Mesenchymal stem cell (in vitro differentiated cells and primary cell): Measurements from ENCODE around the gene POU6F2.

Experiments
- DNase-seq: peaks from one replicate; pipeline ENCODE4 v3.0.0-alpha.2; 2013
- H2AFZ ChIP-seq: one replicate; pipeline ENCODE4 v1.6.1; 2013; ENCODE audit warnings: low read depth, mild to moderate bottlenecking, control low read depth, inconsistent platforms, low read length, moderate library complexity
- H2AK5ac ChIP-seq: 2 replicates; pipeline ENCODE4 v1.6.1; 2013; ENCODE audit warnings: low read length, moderate library complexity, mild to moderate bottlenecking, inconsistent platforms; ENCODE audit not compliant: severe bottlenecking
- H2BK120ac ChIP-seq: one replicate; pipeline ENCODE4 v1.6.1; 2013; ENCODE audit warnings: low read depth, mild to moderate bottlenecking, inconsistent platforms, low read length, moderate library complexity
- H2BK12ac ChIP-seq, 2 experiments: one replicate each; pipeline ENCODE4 v1.6.1; 2013; ENCODE audit warnings: inconsistent platforms in 2 of 2, low read length in 2 of 2, mild to moderate bottlenecking in 2 of 2, moderate library complexity in 2 of 2, control low read depth in 1 of 2
- H2BK15ac ChIP-seq: one replicate; pipeline ENCODE4 v1.6.1; 2013; ENCODE audit warnings: mild to moderate bottlenecking, low read depth, inconsistent platforms; ENCODE audit not compliant: poor library complexity, severe bottlenecking
- H2BK5ac ChIP-seq: 2 replicates; pipeline ENCODE4 v1.6.1; 2013; ENCODE audit warnings: low read depth, mild to moderate bottlenecking, low read length, control low read depth, inconsistent platforms; ENCODE audit not compliant: poor library complexity, severe bottlenecking
- H3K14ac ChIP-seq, 2 experiments: one replicate each; pipeline ENCODE4 v1.6.1; 2013; ENCODE audit warnings: inconsistent platforms in 2 of 2, low read length in 2 of 2, control low read depth in 1 of 2, mild to moderate bottlenecking in 1 of 2, moderate library complexity in 1 of 2
- H3K18ac ChIP-seq, 2 experiments: one replicate each; pipeline ENCODE4 v1.6.1; 2013; ENCODE audit warnings: inconsistent platforms in 2 of 2, low read length in 2 of 2, control low read depth in 1 of 2, low read depth in 1 of 2, mild to moderate bottlenecking in 1 of 2
- H3K23ac ChIP-seq, 2 experiments: one replicate each; pipeline ENCODE4 v1.6.1; 2013; ENCODE audit warnings: inconsistent platforms in 2 of 2, low read length in 2 of 2, mild to moderate bottlenecking in 2 of 2, moderate library complexity in 2 of 2, control low read depth in 1 of 2
- H3K27ac ChIP-seq: 2 replicates; pipeline ENCODE4 v1.5.1; 2013; ENCODE audit warnings: mild to moderate bottlenecking, moderate library complexity, low read length, control low read depth, inconsistent platforms; ENCODE audit not compliant: poor library complexity, severe bottlenecking
- H3K27me3 ChIP-seq, 2 experiments: 2 replicates each; pipeline versions ENCODE4 v1.6.1 to v1.7.0; 2013; ENCODE audit warnings: low read length in 2 of 2, mild to moderate bottlenecking in 2 of 2, moderate library complexity in 2 of 2, control low read depth in 1 of 2, inconsistent platforms in 1 of 2; ENCODE audit not compliant: control insufficient read depth in 1 of 2, insufficient read depth in 1 of 2
- H3K36me3 ChIP-seq, 2 experiments: 2 replicates each; pipeline versions ENCODE4 v1.6.1 to v1.7.0; 2013; ENCODE audit warnings: low read length in 2 of 2, control low read depth in 1 of 2, inconsistent platforms in 1 of 2, low read depth in 1 of 2, mild to moderate bottlenecking in 1 of 2; ENCODE audit not compliant: insufficient read depth in 2 of 2, control insufficient read depth in 1 of 2
- H3K4ac ChIP-seq, 2 experiments: one replicate each; pipeline ENCODE4 v1.6.1; 2013; ENCODE audit warnings: inconsistent platforms in 2 of 2, low read length in 2 of 2, mild to moderate bottlenecking in 2 of 2, moderate library complexity in 2 of 2, control low read depth in 1 of 2, low read depth in 1 of 2
- H3K4me1 ChIP-seq: 2 replicates; pipeline ENCODE4 v1.6.1; 2013; ENCODE audit warnings: low read depth, low read length, control low read depth; ENCODE audit not compliant: control insufficient read depth, insufficient read depth
- H3K4me2 ChIP-seq: 2 replicates; pipeline ENCODE4 v1.6.1; 2013; ENCODE audit warnings: low read length, mild to moderate bottlenecking, inconsistent platforms; ENCODE audit not compliant: poor library complexity, severe bottlenecking
- H3K4me3 ChIP-seq, 2 experiments: 2 replicates each; pipeline versions ENCODE4 v1.5.1 to v1.7.0; 2013; ENCODE audit warnings: low read length in 2 of 2, mild to moderate bottlenecking in 2 of 2, control low read depth in 1 of 2, low read depth in 1 of 2; ENCODE audit not compliant: insufficient read depth in 1 of 2
- H3K79me1 ChIP-seq: replicated peaks from 2 replicates; pipeline ENCODE4 v1.6.1; 2013; ENCODE audit warnings: mild to moderate bottlenecking, control low read depth, low read length, inconsistent platforms; ENCODE audit not compliant: poor library complexity, severe bottlenecking
- H3K9ac ChIP-seq: 2 replicates; pipeline ENCODE4 v1.7.0; 2013; ENCODE audit warnings: mild to moderate bottlenecking, low read length, moderate library complexity
- H3K9me3 ChIP-seq: 2 replicates; pipeline ENCODE4 v1.7.0; 2013; ENCODE audit warnings: mild to moderate bottlenecking, low read length; ENCODE audit not compliant: control insufficient read depth
- H4K8ac ChIP-seq: one replicate; pipeline ENCODE4 v1.6.1; 2013; ENCODE audit warnings: inconsistent platforms, mild to moderate bottlenecking, low read length, moderate library complexity
- H4K91ac ChIP-seq: one replicate; pipeline ENCODE4 v1.6.1; 2013; ENCODE audit warnings: mild to moderate bottlenecking, low read length, inconsistent platforms
- WGBS: methylation state at CpG from one replicate; pipeline ENCODE4 v1.1.7; 2013; ENCODE audit warnings: mixed read lengths; 5-methylcytosine and 5-hydroxymethylcytosine counted together

POU6F2 gene

GRCh38 chr7:39051707-39052106 lies 74.0 kb downstream of the POU6F2 start:
- H3K23ac ChIP-seq, result no peak overlapping the region
- no peak overlapping the region for H3K27ac ChIP-seq
- no peak overlapping the region for H2AK5ac ChIP-seq
- H2AFZ ChIP-seq, result no peak overlapping the region
- no peaks in the 10 kb centered on the region for H3K27me3 ChIP-seq
- 90% methylated on average over 4 of the region's 4 CpGs for WGBS
- no peak overlapping the region for H2BK15ac ChIP-seq
- H3K4me1 ChIP-seq, result no peaks in the 10 kb centered on the region
- no peak overlapping the region for H4K8ac ChIP-seq
- no peak for DNase-seq
- H2BK120ac ChIP-seq, result no peak overlapping the region
- no peaks in the 10 kb centered on the region for H3K79me1 ChIP-seq
- H3K4ac ChIP-seq, result no peak overlapping the region
- no peak overlapping the region for H2BK5ac ChIP-seq
- no peak overlapping the region for H3K18ac ChIP-seq
- peaks cover 2% of the 10 kb centered on the region for H3K9me3 ChIP-seq
- H3K36me3 ChIP-seq, result no peaks in the 10 kb centered on the region
- H3K4me3 ChIP-seq, result no peak overlapping the region
- no peak overlapping the region for H3K9ac ChIP-seq
- no peak overlapping the region for H3K4me2 ChIP-seq
- no peak overlapping the region for H3K14ac ChIP-seq
- no peak overlapping the region for H4K91ac ChIP-seq
- no peak overlapping the region for H2BK12ac ChIP-seq

- Histone ChIP-seq H3K9me3 (peaks cover 5% of the 10 kb centered on the region), H3K9ac (no peak overlapping the region), H3K4me3 (no peak overlapping the region), H3K18ac (no peak overlapping the region), H3K27ac (no peak overlapping the region), H2BK120ac (no peak overlapping the region), H3K4me1 (no peaks in the 10 kb centered on the region), H4K91ac (no peak overlapping the region), H3K36me3 (no peaks in the 10 kb centered on the region), H3K14ac (no peak overlapping the region), H2BK15ac (no peak overlapping the region), H2AFZ (no peak overlapping the region), H2AK5ac (no peak overlapping the region), H2BK12ac (no peak overlapping the region), H3K4ac (no peak overlapping the region), H4K8ac (no peak overlapping the region), H3K4me2 (no peak overlapping the region), H3K23ac (no peak overlapping the region), H2BK5ac (no peak overlapping the region), H3K79me1 (no peaks in the 10 kb centered on the region), H3K27me3 (no peaks in the 10 kb centered on the region)
- WGBS, result 88% methylated on average over 3 of the region's 4 CpGs
- DNase-seq, result no peak
Measured at GRCh38 chr7:39054731-39055130, 77.0 kb downstream of the POU6F2 start.

GRCh38 chr7:39056153-39056552 lies 78.4 kb downstream of the POU6F2 start:
- no peak overlapping the region for H3K14ac ChIP-seq
- no peaks in the 10 kb centered on the region for H3K27me3 ChIP-seq
- H2BK15ac ChIP-seq, result no peak overlapping the region
- H3K4me3 ChIP-seq, result no peak overlapping the region
- no peak overlapping the region for H3K4me2 ChIP-seq
- no peak overlapping the region for H4K91ac ChIP-seq
- no peak overlapping the region for H2BK5ac ChIP-seq
- WGBS, result no CpG with 5 or more reads among the region's 1 CpG
- H3K23ac ChIP-seq, result no peak overlapping the region
- peaks cover 5% of the 10 kb centered on the region for H3K9me3 ChIP-seq
- no peak overlapping the region for H3K4ac ChIP-seq
- H3K79me1 ChIP-seq, result no peaks in the 10 kb centered on the region
- H3K18ac ChIP-seq, result no peak overlapping the region
- no peaks in the 10 kb centered on the region for H3K36me3 ChIP-seq
- H2BK12ac ChIP-seq, result no peak overlapping the region
- H2AFZ ChIP-seq, result no peak overlapping the region
- H2BK120ac ChIP-seq, result no peak overlapping the region
- no peak overlapping the region for H4K8ac ChIP-seq
- no peak for DNase-seq
- H3K27ac ChIP-seq, result no peak overlapping the region
- H3K9ac ChIP-seq, result no peak overlapping the region
- H3K4me1 ChIP-seq, result no peaks in the 10 kb centered on the region
- H2AK5ac ChIP-seq, result no peak overlapping the region

GRCh38 chr7:39062811-39063210 lies 85.1 kb downstream of the POU6F2 start:
- Histone ChIP-seq H3K27me3 (no peaks in the 10 kb centered on the region), H3K4me3 (no peak overlapping the region), H4K8ac (no peak overlapping the region), H3K4me1 (peaks cover 4% of the 10 kb centered on the region), H2BK5ac (no peak overlapping the region), H3K4ac (no peak overlapping the region), H2BK15ac (no peak overlapping the region), H3K27ac (peak overlapping the region; percentile 81), H2AK5ac (peak overlapping the region; percentile 76), H3K79me1 (no peaks in the 10 kb centered on the region), H2AFZ (no peak overlapping the region), H3K23ac (no peak overlapping the region), H3K9ac (no peak overlapping the region), H2BK120ac (no peak overlapping the region), H3K14ac (no peak overlapping the region), H3K4me2 (no peak overlapping the region), H3K18ac (no peak overlapping the region), H3K36me3 (no peaks in the 10 kb centered on the region), H2BK12ac (no peak overlapping the region), H4K91ac (no peak overlapping the region), H3K9me3 (no peaks in the 10 kb centered on the region)
- DNase-seq, result no peak
- 97% methylated on average over 4 of the region's 4 CpGs for WGBS
